NOMO-1 treated with dmso at 0.1 percent for 144 hours (cell line): ENCODE results near the gene SMARCA4.
A peak's percentile ranks its signal among the peaks of the same experiment; 100 is the strongest.

ENCODE experiments used
- DNase-seq: peaks from one replicate; lab custom pipeline; 2025; ENCODE audit not compliant: unreplicated experiment; lab: John Stamatoyannopoulos, UW

The SMARCA4 gene

DNA sequence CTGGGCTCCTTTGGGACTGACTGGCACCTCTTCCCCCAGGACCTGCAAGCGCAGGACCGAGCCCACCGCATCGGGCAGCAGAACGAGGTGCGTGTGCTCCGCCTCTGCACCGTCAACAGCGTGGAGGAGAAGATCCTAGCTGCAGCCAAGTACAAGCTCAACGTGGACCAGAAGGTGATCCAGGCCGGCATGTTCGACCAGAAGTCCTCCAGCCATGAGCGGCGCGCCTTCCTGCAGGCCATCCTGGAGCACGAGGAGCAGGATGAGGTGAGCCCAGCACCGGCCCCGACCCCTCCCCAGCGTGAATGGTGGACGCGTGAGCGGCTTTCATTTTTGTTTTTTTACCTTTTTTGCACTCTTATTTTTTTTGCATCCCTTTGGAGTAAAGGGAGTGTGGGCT, 72.4 kb downstream of the SMARCA4 start:
- DNase-seq: no peak

DNA sequence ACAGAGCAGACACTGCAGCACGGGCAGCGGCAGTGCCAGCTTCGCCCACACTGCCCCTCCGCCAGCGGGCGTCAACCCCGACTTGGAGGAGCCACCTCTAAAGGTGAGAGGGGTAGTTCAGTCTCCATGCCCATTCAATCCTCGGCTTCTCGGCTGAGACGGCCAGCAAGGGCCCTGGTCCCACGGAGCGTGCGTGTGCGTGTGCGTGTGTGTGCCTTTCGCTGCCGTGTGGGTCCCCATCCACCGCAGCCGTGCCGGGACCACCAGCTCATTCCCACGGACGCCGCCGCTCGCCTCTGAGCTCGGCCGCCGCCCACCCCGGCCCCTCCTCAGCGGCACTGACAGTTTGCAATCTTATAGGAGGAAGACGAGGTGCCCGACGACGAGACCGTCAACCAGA, 72.9 kb downstream of the SMARCA4 start:
- DNase-seq: no peak

DNA sequence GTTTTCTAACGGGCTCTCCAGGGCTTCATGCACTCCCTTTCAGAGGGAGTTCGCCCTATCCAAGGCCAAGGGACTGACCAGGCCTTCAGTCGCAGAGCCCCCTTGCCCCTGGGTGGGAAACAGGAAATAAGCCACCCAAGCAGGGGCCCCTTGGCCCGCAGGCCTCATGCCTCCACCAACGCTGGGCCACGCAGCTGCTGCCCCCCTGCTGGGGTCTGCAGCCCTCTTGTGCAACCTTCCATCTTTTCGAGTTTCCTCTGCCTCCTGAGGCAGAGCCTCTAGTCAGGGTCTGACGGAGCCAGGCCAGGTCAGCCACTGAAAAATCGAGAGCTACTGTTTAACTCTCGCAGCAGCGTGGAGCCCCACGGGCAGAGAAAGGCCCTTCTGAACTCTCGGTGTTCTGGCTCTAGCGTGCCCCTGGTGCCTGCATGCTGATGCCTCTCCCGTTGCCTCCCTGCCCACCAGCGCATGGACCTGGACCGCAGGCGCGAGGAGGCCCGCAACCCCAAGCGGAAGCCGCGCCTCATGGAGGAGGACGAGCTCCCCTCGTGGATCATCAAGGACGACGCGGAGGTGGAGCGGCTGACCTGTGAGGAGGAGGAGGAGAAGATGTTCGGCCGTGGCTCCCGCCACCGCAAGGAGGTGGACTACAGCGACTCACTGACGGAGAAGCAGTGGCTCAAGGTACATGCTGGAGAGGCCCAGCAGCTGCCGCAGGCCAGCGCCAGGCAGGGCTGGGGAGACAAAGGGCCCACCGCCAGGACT, 73.8 kb downstream of the SMARCA4 start:
- DNase-seq: no peak

DNA sequence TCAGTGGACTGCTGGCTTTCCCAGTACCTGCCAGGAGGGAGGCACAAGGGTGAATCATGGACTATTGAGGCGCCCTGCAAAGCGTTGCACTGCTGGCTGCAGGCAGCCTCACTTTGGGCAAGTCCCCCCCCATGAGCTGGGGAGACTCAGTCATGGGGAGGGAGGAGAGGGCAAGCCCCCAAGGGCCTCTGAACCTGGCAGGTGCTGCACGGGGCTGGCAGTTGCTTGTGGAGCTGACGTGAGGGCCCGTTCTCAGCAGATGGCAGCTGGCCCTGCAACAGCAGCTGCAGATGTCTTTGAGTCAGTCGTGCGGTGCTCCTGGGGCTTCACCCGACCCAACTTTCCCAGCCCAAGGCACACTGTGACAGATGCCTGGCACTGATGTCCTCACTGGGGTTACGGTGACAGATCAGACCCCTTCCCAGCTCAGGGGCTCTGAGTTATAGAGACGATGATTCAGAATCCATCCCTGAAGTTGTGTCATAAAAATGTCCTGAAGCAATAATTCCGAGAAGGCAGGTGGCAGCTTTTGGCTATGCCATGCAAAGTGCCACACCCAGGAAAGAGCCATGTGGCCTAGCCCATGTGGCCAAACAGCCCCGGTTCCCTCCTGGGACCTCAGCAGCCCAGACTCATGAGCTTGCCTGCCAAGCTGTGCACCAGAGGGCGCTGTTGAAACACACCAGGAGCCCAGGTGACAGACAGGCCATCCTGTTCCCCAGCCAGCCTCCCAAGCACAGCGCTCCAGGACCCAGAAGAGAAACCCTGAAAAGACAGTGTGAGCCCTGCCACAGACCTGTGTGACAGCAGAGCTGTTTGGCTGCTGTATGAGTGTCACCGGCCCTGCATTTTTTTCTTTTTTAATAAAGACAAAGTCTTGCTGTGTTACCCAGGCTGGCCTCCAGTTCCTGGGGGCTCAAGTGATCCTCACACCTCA, 74.9 kb downstream of the SMARCA4 start:
- DNase-seq: peak; percentile 57

DNA sequence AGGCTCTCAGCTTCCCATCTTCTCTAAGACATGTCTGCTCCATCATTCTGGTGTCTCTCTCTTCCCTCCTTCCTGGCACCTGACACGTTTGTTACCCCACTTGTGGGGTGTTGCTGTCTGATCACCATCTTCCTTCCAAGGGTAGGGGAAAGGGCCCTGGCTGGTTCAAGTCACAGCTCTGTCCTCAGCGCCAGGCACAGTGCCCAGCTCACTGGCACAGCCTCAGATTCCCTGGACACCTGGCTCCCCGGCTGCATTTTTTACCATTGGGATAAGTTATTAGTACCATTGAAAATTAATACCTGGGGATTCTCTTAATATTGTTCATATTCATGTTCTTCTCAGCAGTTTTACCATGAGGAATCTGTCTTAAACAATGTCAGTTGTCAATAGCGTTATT, 77.7 kb downstream of the SMARCA4 start:
- no peak for DNase-seq

DNA sequence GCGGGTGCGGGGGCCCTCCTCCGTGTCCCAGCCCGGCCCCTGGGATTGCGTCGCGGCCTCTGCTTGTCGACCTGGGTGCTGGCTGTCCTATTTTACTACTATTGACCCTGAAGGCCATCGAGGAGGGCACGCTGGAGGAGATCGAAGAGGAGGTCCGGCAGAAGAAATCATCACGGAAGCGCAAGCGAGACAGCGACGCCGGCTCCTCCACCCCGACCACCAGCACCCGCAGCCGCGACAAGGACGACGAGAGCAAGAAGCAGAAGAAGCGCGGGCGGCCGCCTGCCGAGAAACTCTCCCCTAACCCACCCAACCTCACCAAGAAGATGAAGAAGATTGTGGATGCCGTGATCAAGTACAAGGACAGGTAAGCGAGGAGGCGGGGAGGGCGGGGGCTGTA, 80.4 kb downstream of the SMARCA4 start:
- DNase-seq: no peak

DNA sequence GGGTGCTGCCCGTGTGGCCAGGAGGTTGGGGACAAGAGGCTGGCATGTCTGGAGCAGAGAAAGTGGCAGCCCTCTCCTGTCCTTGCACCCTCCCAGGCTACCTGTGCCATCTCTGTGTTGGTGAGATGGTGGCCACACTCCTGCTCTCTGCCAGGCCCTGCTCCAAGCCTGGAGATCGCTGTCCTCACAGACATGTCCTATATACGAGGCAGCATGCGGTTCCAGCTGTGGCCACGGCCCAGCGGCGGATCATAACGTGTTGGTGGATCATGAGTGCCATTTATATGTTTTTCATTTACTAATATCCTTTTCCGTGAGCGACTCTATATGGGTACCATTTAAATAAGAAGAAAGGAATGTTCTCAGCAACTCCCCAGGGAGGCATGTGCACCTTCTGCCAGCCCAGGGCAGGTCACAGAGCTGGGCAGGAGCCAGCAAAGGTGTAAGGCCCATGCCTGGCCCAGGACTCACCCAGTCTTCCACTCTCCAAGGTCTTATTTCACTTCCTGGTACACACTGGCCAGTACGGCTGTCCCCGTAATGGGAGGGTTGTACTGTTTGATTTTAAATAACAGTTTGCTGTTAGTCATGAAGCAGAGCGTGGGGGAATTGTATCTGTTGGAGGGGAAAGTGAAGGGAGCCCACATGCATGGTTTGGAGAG, 81.3 kb downstream of the SMARCA4 start:
- no peak for DNase-seq

DNA sequence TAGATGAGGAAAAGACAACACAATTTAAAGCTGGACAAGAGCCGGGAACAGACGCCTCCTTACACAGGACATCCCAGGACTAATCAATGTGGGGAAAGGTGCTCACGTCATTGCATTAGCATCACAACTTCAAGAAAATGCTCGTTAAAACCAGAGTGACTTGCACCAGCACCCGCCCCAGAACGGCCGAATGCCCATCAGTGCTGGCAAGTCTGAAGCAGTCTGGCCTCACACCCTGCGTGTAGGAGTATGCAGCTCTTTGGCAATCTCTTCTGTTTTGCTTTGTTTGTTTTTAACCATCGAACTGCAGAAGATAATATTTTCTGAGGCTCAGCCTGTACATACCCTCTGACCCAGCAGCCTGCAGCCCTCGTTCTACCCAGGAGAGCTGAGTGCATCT, 83.6 kb downstream of the SMARCA4 start:
- no peak for DNase-seq

DNA sequence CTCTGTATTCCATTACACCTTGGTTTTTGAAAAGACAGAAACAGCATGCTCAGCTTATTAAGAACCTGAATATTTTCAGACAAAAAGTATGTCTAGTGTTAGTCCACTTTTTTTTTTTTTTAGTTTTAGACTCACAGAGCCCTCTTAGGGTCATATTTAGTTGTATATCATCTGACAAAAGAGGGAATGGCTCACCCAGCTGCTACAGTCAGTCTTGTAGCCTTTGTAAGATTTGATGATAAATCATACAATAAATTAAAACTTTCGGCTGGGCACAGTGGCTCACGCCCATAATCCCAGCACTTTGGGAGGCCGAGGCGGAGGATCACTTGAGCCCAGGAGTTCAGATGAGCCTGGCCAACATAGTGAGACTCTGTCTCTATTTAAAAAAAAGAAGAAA, 84.7 kb downstream of the SMARCA4 start:
- no peak for DNase-seq

DNA sequence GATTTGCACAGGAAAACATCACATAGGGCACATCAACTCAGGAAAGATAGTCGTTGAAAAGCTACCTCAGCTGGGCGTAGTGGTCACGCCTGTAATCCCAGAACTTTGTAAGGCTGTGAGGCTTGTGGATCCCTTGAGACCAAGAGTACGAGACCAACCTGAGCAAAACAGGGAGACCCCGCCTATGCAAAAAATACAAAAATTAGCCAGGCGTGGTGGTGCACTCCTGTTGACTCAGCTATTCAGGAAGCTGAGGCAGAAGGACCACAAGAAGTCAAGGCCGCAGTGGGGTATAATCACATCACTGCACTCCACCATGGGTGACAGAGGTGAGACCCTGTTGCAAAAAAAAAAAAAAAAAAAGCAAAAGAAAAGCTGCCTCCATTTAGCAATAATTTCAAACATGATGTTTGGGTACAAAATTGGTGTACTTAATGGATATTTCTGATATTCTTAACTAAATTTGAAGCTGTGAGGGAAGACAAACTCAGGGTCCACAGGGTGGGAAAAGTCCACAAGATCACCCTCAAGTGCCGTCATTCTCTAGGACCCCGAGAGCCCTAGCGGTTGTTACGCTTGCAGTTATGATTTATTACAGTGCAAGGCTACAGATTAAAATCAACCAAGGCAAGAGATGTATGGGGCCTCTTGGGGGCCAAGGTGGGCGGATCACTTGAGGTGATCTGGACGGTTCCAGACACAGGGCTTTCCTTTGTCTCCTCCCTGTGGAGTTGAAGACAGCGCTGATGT, 86.0 kb downstream of the SMARCA4 start:
- no peak for DNase-seq

DNA sequence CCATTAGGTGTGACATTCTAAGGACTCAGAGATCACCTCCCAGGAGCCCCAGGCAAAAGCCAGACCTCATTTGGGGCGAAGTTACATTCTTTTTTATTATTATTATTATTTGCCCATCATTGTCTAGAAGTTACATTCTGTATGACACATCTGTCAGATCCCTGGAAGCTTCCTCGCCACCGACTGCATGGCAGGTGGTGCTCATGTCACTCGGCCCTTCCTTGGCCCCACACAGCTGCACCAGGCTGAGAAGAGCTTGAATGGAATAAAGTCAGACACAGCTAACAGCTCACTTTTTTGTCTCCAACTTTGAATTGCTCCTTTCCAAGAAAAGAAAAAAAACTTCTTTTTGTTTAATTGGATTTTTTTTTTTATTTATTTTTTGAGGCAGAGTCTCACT, 87.0 kb downstream of the SMARCA4 start:
- DNase-seq: no peak

DNA sequence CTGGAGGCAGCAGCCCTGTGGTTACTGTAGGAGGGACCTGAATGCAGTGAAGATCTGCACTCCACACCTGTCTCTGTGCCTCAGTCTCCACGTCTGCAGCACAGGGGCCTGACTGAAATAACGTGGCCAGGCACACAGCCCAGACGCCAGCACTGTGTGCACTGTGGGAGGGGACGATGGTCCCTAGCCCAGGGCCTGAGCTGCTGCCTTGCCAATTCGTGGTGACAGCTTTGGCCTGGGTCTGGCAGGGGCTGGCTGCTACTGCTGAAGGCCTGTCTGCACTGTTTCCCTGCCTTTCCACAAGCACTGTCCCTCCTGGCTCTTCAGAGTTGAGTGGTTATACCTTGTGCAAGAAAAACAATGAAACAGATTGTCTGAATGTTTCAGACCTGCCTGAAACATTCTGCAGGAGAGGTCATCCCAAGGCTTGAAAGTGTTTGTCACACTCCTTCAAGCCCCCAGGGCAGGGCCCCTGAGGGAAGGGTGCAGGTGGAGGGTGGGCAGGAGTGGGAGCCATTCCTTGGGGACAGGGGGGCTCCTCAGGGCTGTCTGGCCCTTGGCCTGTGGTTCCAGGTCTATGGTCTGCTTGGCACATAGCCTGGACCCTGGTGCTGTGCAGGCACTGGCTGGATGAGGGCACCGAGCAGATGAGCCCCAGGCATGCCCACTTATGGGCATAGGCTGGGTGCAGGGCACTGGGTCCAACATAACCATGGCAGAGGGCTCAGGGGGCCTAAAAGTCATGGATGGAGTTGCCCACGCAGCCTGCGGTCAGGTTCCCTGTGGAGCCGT, 89.7 kb downstream of the SMARCA4 start:
- no peak for DNase-seq

DNA sequence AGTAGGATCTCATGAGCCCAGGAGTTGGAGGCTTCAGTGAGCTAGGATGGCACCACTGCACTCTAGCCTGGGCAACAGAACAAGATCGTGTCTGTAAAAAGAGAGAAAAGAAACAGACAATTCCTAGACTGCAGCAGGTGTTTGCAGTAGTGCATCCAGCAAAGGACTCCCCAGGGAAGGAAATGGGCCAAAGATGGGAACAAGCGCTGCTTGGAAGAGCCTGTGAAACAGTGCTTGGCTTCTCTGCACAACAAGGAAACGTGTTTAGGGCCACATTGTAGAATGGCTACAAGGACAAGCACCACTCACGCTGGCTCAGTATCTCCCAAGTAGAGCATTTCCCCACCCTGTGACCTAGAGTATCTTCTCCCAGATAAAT, 93.0 kb downstream of the SMARCA4 start:
- no peak for DNase-seq

DNA sequence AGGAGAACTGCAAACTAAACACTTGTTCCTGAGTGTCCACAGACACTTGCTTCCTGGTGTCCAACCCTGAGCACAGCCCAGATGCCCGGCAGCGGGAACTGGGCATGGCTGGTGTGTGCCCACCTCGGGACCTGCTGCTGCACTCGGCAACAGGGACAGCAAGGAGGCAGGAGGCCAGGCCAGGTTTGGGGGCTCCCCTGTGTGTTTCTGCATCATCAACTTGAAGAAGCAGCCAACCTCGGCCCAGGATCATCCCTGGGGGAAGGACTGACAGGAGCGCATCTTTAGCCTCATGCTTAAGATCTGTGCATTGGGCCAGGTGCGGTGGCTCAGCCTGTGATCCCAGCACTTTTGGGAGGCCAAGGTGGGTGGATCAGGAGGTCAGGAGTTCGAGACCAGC, 93.4 kb downstream of the SMARCA4 start:
- no peak for DNase-seq

DNA sequence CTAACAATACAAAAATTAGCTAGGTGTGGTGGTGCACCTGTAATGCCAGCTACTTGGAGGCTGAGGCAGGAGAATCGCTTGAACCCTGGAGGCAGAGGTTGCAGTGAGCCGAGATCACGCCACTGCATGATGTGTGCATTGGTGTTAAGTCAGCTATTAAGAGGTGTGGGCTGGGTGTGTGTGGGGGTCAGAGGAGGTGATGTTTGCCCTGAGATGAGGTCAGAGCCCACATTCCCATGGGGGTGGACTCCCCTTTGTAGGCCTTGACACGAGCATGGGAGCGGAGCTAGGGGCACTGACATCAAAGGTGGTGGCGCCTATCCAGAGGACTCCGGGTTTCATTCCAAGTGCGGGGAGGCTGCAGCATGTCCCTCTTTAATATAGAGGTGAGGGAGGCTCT, 93.8 kb downstream of the SMARCA4 start:
- DNase-seq: no peak

DNA sequence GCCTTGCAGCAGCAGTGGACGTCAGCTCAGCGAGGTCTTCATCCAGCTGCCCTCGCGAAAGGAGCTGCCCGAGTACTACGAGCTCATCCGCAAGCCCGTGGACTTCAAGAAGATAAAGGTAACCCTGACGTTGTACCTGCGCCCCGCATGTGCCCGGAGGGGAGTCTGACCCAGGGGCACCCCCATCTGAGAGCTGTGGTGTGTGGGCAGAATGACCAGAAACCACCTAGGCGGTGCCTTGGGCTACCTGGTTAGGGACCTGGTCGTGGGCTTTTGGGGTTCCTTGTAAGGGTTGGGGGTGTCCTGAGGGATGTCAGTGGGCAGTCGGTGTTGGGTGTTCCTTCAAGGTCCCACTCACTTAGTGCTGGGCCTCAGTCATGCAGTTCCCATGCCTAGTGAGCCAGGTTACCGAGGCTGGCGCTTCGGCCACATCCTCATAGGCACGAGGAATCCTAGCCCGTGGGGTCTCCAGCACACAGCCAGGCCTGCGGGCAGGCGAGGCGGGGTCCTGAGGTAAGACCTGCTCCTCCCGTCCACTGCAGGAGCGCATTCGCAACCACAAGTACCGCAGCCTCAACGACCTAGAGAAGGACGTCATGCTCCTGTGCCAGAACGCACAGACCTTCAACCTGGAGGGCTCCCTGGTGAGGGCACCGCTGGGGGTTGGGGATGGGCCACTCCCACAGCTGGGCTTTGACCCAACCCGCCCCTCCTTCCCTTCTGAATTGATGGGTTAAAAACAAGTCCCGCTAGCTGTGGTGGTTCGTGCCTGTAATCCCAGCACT, 97.6 kb downstream of the SMARCA4 start:
- no peak for DNase-seq

DNA sequence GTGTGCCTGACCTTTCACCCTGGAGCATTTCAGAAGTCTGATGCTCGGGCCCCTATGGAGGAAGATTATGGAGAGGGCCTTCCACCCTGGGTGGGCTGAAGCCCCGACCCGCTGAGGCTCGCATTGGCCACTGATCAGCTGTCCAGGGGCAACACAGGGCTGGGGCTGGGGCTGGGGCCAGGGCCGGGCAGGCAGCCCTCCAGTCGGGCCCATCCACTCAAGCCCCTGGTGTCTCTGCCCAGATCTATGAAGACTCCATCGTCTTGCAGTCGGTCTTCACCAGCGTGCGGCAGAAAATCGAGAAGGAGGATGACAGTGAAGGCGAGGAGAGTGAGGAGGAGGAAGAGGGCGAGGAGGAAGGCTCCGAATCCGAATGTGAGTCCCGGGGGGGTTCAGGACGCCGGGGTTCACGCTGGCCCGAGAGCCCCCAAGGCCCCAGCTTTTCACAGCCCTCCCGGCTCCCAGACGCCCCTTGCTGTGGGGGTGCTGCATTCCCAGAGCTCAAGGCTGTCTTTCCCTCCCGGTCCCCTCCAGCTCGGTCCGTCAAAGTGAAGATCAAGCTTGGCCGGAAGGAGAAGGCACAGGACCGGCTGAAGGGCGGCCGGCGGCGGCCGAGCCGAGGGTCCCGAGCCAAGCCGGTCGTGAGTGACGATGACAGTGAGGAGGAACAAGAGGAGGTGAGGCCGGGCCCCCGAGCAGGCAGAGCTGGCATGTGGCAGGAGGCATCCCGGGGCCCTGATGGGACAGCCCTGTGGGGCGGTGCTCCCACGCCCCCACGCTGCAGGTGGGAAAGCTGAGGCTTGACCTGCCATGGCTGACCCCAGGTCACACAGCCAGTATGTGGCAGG, 98.9 kb downstream of the SMARCA4 start:
- no peak for DNase-seq

DNA sequence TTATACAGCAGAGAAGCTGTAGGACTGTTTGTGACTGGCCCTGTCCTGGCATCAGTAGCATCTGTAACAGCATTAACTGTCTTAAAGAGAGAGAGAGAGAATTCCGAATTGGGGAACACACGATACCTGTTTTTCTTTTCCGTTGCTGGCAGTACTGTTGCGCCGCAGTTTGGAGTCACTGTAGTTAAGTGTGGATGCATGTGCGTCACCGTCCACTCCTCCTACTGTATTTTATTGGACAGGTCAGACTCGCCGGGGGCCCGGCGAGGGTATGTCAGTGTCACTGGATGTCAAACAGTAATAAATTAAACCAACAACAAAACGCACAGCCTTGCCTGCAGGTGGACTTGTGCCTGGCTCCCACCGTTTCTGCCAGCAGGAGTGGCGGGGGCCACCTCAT, 101.1 kb downstream of the SMARCA4 start:
- DNase-seq: no peak

DNA sequence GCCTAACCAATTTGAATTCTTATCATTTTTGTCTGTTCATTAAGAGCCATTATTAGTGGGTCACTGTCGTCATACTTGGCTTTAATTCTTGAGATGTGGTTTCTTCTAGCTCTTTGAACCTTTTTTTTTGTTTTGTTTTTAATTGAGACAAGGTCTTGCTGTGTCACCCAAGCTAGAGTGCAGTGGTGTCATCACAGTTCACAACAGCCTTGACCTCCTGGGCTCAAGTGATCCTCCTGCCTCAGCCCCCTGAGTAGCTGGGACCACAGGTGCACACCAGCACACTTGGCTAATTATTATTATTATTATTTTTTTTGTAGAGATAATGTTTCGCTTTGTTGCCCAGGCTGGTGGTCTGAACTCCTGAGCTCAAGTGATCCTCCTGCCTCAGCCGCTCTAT, 102.6 kb downstream of the SMARCA4 start:
- DNase-seq: no peak
